ENCODE measurements around the gene SNCA. TPM values are rescaled to one million over a fixed set of nuclear protein-coding genes. Genes with fewer than 3 reads are reported as not detected.

SNCA gene
- polyA plus RNA-seq, 1 donor: 26.0 TPM

DNA sequence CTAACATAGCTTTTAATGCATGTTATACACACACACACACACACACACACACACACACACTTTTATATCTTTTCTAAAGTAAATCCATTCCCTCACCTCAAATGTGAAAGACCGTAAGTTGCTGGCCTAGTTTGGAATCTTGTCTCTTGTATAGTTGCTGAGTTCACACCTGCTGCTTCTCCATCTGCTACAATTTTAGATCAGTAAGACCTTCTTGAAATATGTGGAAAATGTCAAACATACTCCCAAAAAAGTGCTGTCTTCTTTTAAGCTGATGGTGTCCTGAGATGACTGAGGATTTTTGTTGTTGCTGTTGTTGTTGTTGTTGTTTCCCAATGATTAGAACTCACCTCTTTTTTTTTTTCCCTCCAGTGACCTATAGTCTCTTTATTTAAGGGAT, 121.3 kb downstream of the SNCA start:
- WGBS (ENCODE audit: insufficient coverage, low lambda C conversion rate): 100% methylated on average over 1 of the region's 1 CpG
- H3K27ac ChIP-seq (ENCODE audit: low read length): no peak overlapping the region
- H3K4me1 ChIP-seq (ENCODE audit: control insufficient read depth, insufficient read depth, low read length): no peaks in the 10 kb centered on the region
- no peak overlapping the region for H3K4me3 ChIP-seq (ENCODE audit: low read length)
- no peaks in the 10 kb centered on the region for H3K9me3 ChIP-seq (ENCODE audit: control insufficient read depth, low read depth, low read length)
- no peak for DNase-seq
- no peaks in the 10 kb centered on the region for H3K27me3 ChIP-seq (ENCODE audit: control insufficient read depth, insufficient read depth, low read length)
- H3K36me3 ChIP-seq (ENCODE audit: control insufficient read depth, insufficient read depth, low read length): no peaks in the 10 kb centered on the region

DNA sequence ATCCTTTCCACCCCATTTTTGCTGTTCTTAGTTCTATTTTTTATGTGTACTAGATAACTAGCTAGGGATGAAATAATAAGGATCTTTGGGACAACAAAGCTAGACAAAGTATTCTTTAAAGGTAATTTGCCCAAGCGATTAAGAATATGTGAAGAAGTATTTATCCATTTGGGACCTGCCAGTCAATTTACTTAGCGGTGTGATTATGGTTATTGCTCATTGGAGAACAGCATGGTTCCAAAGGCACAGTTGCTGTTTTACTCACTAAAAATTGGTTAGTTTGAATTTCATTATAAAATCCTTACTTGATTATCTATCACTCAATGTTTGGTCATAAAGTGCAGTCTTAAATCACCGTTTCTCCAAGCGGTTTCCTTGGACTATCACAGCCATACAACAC, 124.1 kb downstream of the SNCA start:
- WGBS (ENCODE audit: insufficient coverage, low lambda C conversion rate): 100% methylated on average over 3 of the region's 4 CpGs
- no peak for DNase-seq
- Histone ChIP-seq H3K27ac (ENCODE audit: low read length) (no peak overlapping the region), H3K4me1 (ENCODE audit: control insufficient read depth, insufficient read depth, low read length) (no peaks in the 10 kb centered on the region), H3K27me3 (ENCODE audit: control insufficient read depth, insufficient read depth, low read length) (no peaks in the 10 kb centered on the region), H3K36me3 (ENCODE audit: control insufficient read depth, insufficient read depth, low read length) (no peaks in the 10 kb centered on the region), H3K9me3 (ENCODE audit: control insufficient read depth, low read depth, low read length) (no peaks in the 10 kb centered on the region), H3K4me3 (ENCODE audit: low read length) (no peak overlapping the region)

DNA sequence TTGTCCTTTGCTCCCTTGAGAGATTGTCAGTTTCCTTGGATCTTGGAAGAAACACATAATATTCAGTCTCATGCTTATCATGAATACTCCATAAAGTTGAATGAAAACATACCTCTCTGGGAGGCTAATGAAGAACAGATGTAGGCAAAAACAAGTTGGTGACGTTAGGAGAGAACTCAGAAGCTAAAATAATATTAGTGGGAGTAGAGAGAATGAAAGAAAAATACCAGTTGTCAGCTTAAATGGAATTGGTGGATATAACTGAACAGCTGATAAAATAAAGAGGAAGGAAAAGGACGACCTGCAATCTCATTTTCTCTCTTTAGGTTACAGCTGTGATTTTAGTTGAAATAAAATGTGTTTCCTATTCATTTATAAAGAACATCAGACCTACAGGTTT, 124.8 kb downstream of the SNCA start:
- no peak for DNase-seq

DNA sequence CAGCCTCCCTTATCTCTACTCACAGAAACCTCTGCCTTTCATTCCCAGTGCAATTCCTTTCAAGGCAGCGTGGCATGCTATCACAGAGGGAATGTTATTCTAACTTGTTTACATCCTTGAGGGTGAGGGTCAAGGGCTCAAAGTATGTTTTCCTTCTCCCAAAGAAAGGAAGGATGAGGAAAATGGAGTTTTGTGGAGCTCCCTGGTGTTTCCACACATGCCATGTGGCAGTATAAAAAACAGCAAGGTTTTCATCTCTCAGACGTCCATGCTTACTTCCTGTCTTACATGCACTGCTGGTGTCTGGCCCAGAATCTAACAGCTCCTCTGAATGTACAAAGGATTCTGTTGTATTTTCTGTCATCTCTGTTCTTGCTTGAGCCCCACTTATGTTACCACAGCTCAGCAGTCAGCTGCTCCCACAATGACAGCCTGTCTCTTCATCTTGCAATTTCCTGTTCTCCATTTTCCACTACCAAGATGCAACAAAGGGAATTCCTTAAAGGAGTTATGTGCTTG, 128.0 kb downstream of the SNCA start:
- Histone ChIP-seq H3K36me3 (ENCODE audit: control insufficient read depth, insufficient read depth, low read length) (no peaks in the 10 kb centered on the region), H3K4me1 (ENCODE audit: control insufficient read depth, insufficient read depth, low read length) (no peaks in the 10 kb centered on the region), H3K4me3 (ENCODE audit: low read length) (no peak overlapping the region), H3K9me3 (ENCODE audit: control insufficient read depth, low read depth, low read length) (no peaks in the 10 kb centered on the region), H3K27me3 (ENCODE audit: control insufficient read depth, insufficient read depth, low read length) (no peaks in the 10 kb centered on the region), H3K27ac (ENCODE audit: low read length) (no peak overlapping the region)
- no CpG with 5 or more reads among the region's 2 CpGs for WGBS (ENCODE audit: insufficient coverage, low lambda C conversion rate)
- DNase-seq: peak; percentile 2 to 18

More for the DNA sequence above, 124.8 kb downstream of the SNCA start:
- H3K36me3 ChIP-seq (ENCODE audit: control insufficient read depth, insufficient read depth, low read length): no peaks in the 10 kb centered on the region
- no peaks in the 10 kb centered on the region for H3K27me3 ChIP-seq (ENCODE audit: control insufficient read depth, insufficient read depth, low read length)
- H3K9me3 ChIP-seq (ENCODE audit: control insufficient read depth, low read depth, low read length): no peaks in the 10 kb centered on the region
- no peaks in the 10 kb centered on the region for H3K4me1 ChIP-seq (ENCODE audit: control insufficient read depth, insufficient read depth, low read length)
- H3K4me3 ChIP-seq (ENCODE audit: low read length): no peak overlapping the region
- no peak overlapping the region for H3K27ac ChIP-seq (ENCODE audit: low read length)
- 29% methylated on average over 1 of the region's 2 CpGs for WGBS (ENCODE audit: insufficient coverage, low lambda C conversion rate)

DNA sequence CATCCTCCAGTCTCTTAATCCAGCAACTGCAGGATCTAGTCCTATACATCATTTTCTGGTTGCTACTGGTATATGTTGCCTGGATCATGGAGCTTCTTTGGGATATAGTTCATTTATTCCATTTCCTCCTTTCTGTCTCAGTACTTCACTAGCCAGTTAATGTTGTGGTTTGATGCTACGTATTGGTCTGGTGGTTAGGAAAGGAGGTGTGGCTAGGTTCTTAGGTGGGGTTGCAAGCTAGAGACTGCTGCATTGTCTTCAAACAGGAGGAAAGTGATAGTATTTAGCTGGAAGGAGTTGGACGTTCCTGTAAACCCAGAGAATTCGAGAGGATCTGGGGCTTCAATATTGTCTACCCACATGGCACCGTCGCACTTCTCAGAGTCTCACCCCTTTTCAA, 129.5 kb downstream of the SNCA start:
- Histone ChIP-seq H3K36me3 (ENCODE audit: control insufficient read depth, insufficient read depth, low read length) (no peaks in the 10 kb centered on the region), H3K27me3 (ENCODE audit: control insufficient read depth, insufficient read depth, low read length) (no peaks in the 10 kb centered on the region), H3K4me3 (ENCODE audit: low read length) (no peak overlapping the region), H3K4me1 (ENCODE audit: control insufficient read depth, insufficient read depth, low read length) (no peaks in the 10 kb centered on the region), H3K27ac (ENCODE audit: low read length) (no peak overlapping the region), H3K9me3 (ENCODE audit: control insufficient read depth, low read depth, low read length) (no peaks in the 10 kb centered on the region)
- WGBS (ENCODE audit: insufficient coverage, low lambda C conversion rate): 80% methylated on average over 1 of the region's 5 CpGs
- no peak for DNase-seq

DNA sequence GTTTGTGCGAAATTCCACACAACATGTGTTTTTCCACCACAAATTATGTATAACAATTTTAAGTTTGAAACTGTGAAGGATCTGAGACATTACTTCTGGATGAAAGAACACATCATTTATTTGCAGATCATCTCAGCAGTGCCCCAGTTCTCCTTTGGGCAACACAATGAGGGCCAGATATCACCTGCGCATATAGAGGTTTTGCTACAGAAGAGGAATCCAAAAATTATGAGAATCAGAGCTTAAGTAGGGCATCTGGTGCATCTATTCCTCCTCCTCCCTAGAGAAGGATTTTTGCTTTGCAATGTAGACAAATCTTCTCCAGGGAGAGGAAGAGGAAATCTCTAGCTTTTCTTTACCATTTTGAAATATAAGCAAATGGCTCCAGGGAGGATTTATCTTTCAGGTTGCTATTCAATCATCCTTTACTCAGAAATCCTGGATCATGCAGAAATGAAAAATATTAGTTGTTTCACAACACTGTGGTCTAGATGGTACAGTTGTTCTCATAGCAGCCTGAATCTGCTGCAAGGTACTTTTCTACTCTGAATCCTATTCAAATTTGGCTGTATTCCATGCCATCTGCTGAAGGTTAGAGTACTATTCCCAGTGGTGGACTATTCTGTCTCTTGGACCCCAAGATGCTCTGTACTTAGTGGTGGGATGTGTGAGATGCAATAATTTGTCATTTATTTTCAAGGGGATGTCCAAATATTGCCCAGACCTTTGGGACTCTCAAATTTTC, 132.1 kb downstream of the SNCA start:
- WGBS (ENCODE audit: insufficient coverage, low lambda C conversion rate): no CpG with 5 or more reads among the region's 2 CpGs
- no peak for DNase-seq
- H3K4me1 ChIP-seq (ENCODE audit: control insufficient read depth, insufficient read depth, low read length): no peaks in the 10 kb centered on the region
- H3K4me3 ChIP-seq (ENCODE audit: low read length): no peak overlapping the region
- no peaks in the 10 kb centered on the region for H3K36me3 ChIP-seq (ENCODE audit: control insufficient read depth, insufficient read depth, low read length)
- no peaks in the 10 kb centered on the region for H3K9me3 ChIP-seq (ENCODE audit: control insufficient read depth, low read depth, low read length)
- H3K27ac ChIP-seq (ENCODE audit: low read length): no peak overlapping the region
- H3K27me3 ChIP-seq (ENCODE audit: control insufficient read depth, insufficient read depth, low read length): no peaks in the 10 kb centered on the region

DNA sequence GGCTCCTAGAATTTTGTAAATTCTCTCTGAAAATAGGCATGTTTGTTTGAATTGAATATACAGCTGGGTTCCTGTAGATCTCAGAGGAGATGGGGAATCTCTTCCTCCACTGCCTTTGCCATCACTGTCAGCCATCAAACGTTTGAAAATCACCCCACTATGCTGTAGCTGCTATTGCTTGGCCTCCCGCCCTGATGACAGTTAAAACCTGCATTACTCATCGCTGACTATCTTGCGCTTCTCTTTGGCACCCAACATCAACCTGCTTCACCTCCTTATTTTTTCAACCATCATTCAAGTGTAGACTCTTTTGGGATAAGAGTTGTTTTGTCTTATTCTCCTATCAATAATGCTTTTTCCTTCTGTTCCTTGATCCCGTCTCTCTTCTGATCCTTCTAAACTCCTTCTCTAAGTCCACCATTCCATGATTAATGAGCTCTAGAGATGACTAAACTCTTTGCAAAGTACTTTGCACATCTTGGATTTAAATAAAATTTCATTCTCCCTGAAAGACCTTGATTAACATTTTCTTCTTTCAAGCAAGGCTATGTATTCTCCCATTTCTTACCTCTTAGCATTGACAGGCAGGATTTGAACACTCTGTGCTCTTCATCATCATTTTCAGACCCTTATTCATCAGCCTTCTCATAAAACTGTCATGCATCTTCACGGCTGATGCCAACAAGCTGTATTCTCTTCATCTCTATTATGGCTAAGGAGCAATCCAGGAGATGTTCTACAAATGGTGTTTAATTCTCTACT, 133.0 kb downstream of the SNCA start:
- Histone ChIP-seq H3K4me1 (ENCODE audit: control insufficient read depth, insufficient read depth, low read length) (no peaks in the 10 kb centered on the region), H3K36me3 (ENCODE audit: control insufficient read depth, insufficient read depth, low read length) (no peaks in the 10 kb centered on the region), H3K27me3 (ENCODE audit: control insufficient read depth, insufficient read depth, low read length) (no peaks in the 10 kb centered on the region), H3K9me3 (ENCODE audit: control insufficient read depth, low read depth, low read length) (no peaks in the 10 kb centered on the region), H3K27ac (ENCODE audit: low read length) (no peak overlapping the region), H3K4me3 (ENCODE audit: low read length) (no peak overlapping the region)
- DNase-seq: no peak
- 87% methylated on average over 4 of the region's 6 CpGs for WGBS (ENCODE audit: insufficient coverage, low lambda C conversion rate)

DNA sequence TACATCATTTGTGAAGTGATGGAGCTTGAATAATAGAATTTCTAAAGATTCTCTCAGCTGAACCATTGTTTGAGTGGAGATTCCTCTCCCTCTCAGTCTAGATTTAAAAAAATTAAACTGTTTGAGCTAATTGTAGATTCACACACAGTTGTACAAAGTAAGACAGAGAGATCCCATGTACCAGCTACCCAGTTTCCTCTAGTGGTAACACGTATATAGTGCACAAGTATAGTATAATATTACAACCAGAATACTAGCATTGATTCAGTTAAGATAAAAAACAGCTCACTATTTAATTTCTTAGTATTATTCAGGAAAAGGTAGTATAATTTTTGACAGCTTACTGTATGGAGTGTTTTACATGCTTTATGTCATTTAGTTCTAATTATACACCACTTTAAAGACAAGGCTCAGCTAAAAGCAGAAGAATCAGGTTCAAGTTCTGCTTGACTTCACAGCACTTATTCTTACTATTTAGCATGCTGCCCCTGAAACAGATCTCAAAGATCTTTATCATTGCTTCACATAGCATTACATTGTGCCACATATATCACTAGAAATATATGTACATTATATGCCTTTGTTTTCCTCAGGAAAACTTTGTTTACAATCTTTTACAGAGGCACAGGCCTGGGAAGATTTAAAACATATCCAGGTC, 136.1 kb downstream of the SNCA start:
- no peak for DNase-seq
- H3K9me3 ChIP-seq (ENCODE audit: control insufficient read depth, low read depth, low read length): no peaks in the 10 kb centered on the region
- H3K27ac ChIP-seq (ENCODE audit: low read length): no peak overlapping the region
- 60% methylated on average over 1 of the region's 1 CpG for WGBS (ENCODE audit: insufficient coverage, low lambda C conversion rate)
- H3K36me3 ChIP-seq (ENCODE audit: control insufficient read depth, insufficient read depth, low read length): no peaks in the 10 kb centered on the region
- no peaks in the 10 kb centered on the region for H3K27me3 ChIP-seq (ENCODE audit: control insufficient read depth, insufficient read depth, low read length)
- no peak overlapping the region for H3K4me3 ChIP-seq (ENCODE audit: low read length)
- no peaks in the 10 kb centered on the region for H3K4me1 ChIP-seq (ENCODE audit: control insufficient read depth, insufficient read depth, low read length)

DNA sequence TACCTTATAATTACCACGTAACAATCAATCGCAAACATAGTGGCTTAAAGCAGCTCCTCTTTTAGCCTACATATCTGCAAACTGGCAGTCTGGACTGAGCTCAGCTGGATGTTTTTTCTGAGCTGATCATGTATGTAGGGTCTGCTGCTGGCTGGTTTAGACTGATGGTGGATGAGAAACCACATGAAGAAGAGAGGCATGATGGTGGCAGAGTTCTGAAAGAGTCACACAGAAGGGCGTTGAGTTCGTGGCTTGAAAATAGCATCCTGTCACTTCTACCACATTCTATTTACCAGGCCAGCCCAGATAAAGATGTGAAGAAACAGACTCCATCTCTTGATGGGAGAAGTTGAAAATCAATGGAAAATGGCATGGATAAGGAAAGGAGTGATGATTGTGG, 151.3 kb downstream of the SNCA start:
- no peaks in the 10 kb centered on the region for H3K9me3 ChIP-seq (ENCODE audit: control insufficient read depth, low read depth, low read length)
- no peaks in the 10 kb centered on the region for H3K36me3 ChIP-seq (ENCODE audit: control insufficient read depth, insufficient read depth, low read length)
- H3K4me3 ChIP-seq (ENCODE audit: low read length): no peak overlapping the region
- no peak overlapping the region for H3K27ac ChIP-seq (ENCODE audit: low read length)
- no peaks in the 10 kb centered on the region for H3K4me1 ChIP-seq (ENCODE audit: control insufficient read depth, insufficient read depth, low read length)
- no CpG with 5 or more reads among the region's 4 CpGs for WGBS (ENCODE audit: insufficient coverage, low lambda C conversion rate)
- H3K27me3 ChIP-seq (ENCODE audit: control insufficient read depth, insufficient read depth, low read length): no peaks in the 10 kb centered on the region
- no peak for DNase-seq

DNA sequence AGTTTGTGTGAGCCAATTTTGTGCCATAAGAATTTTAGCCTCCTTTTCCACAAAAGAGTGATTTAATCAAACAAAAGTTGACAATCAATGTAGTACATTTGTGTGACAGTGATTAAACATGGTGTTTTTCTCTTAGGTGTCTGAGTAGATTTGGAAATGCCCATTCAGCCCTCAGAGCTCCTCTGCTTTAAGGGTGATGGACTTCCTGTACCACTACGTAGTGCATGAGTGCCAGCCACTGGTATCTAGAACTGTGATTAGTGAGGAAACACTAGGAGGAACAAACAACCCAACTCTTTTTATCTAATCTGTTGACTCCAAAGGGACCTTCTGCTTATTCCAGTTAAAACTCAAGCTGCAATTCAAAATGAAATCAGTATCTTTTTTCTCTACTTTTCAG, 151.7 kb downstream of the SNCA start:
- no CpG with 5 or more reads among the region's 1 CpG for WGBS (ENCODE audit: insufficient coverage, low lambda C conversion rate)
- H3K9me3 ChIP-seq (ENCODE audit: control insufficient read depth, low read depth, low read length): no peaks in the 10 kb centered on the region
- no peak for DNase-seq

More for the DNA sequence above, 151.7 kb downstream of the SNCA start:
- Histone ChIP-seq H3K4me3 (ENCODE audit: low read length) (no peak overlapping the region), H3K27ac (ENCODE audit: low read length) (no peak overlapping the region), H3K4me1 (ENCODE audit: control insufficient read depth, insufficient read depth, low read length) (no peaks in the 10 kb centered on the region), H3K36me3 (ENCODE audit: control insufficient read depth, insufficient read depth, low read length) (no peaks in the 10 kb centered on the region), H3K27me3 (ENCODE audit: control insufficient read depth, insufficient read depth, low read length) (no peaks in the 10 kb centered on the region)
